ENCODE results near the gene BHLHA9.
"Not testable (repeated sequence)": the region's sequence is repeated elsewhere in the genome, so short reads cannot be mapped to it uniquely, and the experiment has no call there.

Gene BHLHA9

GRCh38 chr17:1301546-1301945 is 31.3 kb downstream of the BHLHA9 start:
- DNase-seq (no peak), ATAC-seq (no peak)

GRCh38 chr17:1302761-1303160 is 32.5 kb downstream of the BHLHA9 start:
- ATAC-seq = no peak
- no peak for DNase-seq

GRCh38 chr17:1304522-1304921 is 34.3 kb downstream of the BHLHA9 start:
- ATAC-seq (no peak), DNase-seq (no peak)

GRCh38 chr17:1304962-1305563 is 34.8 kb downstream of the BHLHA9 start:
- DNase-seq = no peak
- no peak for ATAC-seq

- DNase-seq, ATAC-seq: not testable (repeated sequence)
Measured at GRCh38 chr17:1307829-1308228, 37.6 kb downstream of the BHLHA9 start.

- peak; percentile 40 for ATAC-seq
- no peak for DNase-seq
Measured at GRCh38 chr17:1312261-1312870, 42.1 kb downstream of the BHLHA9 start.

- no peak for DNase-seq
- no peak for ATAC-seq
Measured at GRCh38 chr17:1313270-1314005, 43.2 kb downstream of the BHLHA9 start.

GRCh38 chr17:1315409-1315808 is 45.2 kb downstream of the BHLHA9 start:
- ATAC-seq (no peak), DNase-seq (no peak)

GRCh38 chr17:1315891-1316403 is 45.7 kb downstream of the BHLHA9 start:
- DNase-seq = no peak
- no peak for ATAC-seq

Measured in stimulated activated naive CD8-positive, alpha-beta T cell treated with anti-CD3 and anti-CD28 coated beads, Interleukin-15, Interleukin-2, amounts not matched to agents 100 U/mL and 50 U/mL, for 24 hours (primary cell).